ENCODE measurements around the gene P2RX6.

GRCh38 chr22:21051831-21052400, 37.0 kb downstream of the P2RX6 start:
- no peak for TF ChIP-seq CTCF (IDR thresholded peaks at IDR 0.05; ENCODE audit: insufficient read depth, low read depth, low read length)
- TF ChIP-seq EZH2 (IDR thresholded peaks at IDR 0.05; ENCODE audit: insufficient read depth, low read length), result no peak

Data from astrocyte (in vitro differentiated cells and primary cell).